ENCODE data around the gene UBXN10.
A peak's percentile ranks its signal among the peaks of the same experiment; 100 is the strongest.

Gene UBXN10

DNA sequence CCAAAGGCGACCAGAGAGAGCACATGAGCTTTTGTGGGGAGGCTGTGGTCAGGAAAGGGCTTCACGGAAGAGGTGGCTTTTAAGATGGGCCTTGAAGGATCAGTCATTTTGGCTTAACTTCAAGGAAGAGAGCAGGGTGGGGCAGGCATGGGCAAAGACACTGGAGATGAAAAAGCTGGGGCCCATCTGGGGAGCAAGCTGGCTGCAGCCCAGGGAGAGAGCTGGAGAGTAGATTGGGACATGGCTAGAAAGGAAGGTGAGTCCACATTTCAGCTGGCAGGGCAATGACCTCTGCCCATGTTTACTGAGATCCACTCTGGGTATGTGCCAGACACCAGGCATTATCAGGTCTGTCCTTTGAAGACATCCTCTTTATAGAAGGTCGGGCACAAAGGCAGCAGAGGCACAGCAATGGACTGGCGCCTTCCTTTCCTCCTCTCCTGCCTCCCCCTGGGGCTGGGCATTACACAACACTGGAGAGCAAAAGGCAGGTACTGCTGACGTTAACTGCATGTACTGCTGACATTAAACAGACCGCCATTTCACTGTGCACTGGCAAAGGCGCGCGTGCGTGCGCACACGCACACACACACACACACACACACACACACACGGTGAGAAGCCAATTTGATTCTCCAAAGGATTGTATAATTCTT, 2.2 kb upstream of the UBXN10 start:
- no peak for DNase-seq

DNA sequence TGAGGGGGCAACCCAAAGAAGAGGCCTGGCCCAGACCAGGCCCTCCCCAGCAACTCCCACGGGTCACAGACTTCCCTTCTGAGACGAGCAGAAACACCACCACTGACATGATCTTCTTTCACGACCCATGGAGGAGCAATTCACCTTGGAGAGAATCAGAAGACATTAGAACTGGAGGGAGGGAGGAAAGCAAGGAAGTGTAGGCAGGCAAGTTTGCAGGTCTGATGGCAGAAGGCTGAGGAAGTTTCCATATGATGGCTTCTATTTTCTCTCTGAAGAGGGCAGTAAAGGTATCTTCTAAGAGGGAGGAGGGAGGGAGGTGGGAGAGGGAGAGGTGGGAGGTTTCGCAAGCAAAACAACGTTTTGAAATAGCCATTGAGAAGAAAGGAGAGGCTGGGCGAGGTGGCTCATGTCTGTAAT, 1.4 kb upstream of the UBXN10 start:
- no peak for DNase-seq

DNA sequence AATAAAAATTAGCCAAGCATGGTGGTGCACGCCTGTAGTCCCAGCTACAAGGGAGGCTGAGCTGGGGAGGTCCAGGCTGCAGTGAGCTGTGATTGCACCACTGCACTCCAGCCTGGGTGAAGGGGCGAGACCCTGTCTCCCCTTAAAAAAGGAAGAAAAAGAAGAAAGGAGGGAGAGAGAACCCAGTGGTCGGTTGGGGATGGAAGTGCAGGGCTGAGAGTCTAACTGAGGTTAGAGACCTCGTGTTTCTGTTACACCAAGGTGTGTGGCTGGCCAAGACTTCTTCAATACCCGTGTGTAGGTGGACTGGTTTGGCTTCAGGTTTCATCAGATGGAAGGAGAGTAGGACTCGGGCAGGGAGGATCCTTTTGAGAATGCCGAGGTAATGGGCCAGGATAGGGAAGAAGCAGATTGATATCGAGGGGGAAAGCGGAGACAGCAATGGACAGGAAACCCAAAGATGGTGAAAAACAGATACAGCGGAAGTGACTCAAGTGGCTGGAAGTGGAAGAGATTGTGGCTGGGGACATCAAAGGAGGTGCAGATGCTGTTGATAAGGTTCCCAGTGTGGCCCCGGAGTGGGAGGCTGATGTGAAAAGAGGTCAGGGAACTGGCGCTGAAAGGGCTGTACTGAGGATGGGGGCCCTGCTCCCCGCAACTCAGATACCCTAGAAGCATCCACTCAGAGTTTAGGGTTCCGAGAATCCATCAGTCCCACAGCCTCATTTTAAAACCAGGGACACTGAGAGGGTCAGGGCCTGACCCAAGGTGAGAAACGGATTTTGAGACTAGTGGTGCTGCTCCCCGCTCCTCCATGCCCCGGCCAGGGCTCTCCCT, 681 bp upstream of the UBXN10 start:
- no peak for DNase-seq

DNA sequence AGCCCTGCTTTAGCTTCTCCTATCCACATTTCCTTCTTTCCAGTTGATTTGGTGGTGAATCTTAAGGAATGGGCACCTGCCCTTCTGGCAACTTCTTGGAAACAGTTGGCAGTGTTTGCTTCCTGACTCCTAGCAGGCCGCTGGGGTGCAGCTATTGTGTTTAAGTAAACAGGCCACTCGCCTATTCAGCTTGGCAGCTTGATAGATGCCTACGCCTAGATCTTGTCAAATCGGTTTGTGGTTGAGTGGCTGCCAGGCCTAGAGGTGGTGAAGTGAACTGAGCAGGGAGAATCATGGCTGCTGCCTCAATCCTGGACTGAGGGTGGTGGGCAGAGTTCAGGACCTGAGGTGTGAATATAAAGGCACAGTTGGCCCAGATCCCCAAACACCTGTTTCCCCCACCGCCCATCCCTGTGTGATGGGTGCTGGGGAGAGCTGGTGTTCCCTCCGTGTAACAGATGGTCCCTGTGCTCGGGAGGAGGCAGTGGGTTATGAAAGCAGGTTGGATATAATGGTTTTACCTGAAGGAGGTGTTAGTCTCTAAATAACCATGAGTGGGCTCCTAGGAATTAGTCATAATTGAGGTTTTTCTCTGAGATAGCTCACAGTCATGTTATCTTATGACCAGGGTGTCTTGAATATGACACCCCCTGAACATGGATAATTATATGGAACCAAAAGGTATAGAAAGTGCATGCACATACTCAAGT, 1.4 kb downstream of the UBXN10 start:
- no peak for DNase-seq

DNA sequence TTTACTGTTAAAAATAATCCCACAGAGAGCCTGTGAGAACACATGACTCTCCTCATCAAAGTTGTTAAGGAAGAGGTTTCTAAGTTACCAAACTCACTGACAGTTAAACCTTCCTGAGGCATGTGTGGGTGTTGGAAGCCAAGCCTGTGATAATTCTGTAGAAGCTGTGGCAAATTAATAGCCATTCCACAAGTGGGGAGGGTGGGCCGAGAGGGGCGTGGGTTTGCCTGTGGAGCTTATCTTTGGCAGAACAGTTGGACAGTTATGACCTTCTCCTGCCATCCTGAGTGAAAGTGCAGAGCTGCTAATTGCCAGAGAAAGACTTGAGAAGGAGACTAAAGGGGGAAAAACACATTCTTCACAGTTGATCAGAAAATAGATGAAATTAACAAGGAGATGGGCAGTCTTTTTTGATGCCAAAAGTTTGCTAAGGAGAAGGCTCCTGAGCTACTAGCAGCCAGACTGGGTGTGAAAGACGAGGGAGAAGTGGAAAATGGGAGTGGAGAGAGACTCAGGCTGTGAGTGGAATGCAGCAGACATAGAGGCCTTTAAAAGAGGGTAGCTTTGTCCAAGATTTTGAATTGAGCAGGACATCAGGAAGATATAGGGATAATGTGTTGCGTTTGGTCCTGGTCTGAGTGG, 2.0 kb downstream of the UBXN10 start:
- DNase-seq, result peak in 1 of 4 experiments; percentile 36

DNA sequence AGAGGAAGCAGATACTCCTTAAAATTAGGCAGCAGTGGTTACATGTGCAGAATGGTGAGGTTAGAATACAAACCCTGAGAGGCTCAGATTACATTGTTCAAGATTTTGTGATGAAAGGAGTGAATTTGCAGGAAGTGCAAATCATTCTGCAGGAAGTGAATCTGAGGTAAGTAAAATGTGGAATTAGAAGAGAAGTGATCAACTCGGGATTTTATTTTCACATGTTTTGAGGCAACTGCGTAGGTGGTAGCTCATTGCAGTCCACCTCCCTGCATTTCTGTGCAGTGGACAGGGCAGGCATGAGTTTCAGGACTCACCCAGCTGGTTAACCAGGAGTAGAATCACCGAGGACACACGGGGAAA, 2.5 kb downstream of the UBXN10 start:
- DNase-seq, result peak in 1 of 4 experiments; percentile 33

DNA sequence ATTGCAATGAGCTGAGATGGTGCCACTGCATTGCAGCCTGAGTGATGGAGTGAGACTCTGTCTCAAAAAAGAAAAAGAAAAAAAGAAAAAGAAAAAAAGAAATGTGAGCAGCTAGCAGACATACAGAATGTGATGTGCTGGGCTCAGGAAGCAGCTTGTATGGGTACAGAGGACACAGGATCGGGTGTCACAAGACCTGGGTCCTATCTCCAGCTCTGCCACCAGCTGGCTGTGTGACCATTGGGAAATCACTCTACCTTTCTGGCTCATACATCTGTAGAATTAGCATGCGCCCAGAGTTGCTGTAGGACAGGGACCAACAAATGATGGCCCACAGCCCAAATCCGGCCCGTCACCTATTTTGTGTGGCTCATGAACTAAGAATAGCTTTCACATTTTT, 3.8 kb downstream of the UBXN10 start:
- DNase-seq, result no peak

DNA sequence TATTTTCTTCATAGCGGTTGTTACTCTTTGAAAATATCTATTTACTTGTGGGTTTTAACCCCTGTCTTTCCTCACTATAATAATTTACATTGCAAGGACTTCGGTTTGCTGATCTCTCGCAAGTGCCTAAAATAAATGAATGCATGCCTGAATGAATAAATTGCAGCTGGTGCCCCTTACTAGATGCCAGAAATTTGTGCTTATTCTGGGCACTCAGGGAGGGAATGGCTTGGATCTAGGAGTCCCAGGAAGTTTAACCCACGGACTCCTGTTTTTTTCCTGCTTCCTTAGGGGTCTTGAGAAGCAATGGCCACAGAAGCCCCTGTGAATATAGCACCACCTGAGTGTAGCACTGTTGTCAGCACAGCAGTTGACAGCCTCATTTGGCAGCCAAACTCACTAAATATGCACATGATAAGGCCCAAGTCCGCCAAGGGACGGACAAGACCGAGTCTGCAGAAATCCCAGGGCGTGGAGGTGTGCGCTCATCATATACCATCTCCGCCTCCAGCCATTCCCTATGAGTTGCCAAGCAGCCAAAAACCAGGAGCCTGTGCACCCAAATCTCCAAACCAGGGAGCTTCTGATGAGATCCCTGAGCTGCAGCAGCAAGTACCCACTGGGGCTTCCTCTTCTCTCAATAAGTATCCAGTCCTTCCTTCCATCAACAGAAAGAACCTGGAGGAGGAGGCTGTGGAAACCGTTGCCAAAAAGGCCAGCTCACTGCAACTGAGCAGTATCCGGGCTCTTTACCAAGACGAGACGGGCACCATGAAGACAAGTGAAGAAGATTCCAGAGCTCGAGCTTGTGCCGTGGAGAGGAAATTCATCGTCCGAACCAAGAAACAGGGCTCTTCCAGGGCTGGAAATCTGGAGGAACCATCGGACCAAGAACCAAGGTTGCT, 4.6 kb downstream of the UBXN10 start:
- no peak for DNase-seq

DNA sequence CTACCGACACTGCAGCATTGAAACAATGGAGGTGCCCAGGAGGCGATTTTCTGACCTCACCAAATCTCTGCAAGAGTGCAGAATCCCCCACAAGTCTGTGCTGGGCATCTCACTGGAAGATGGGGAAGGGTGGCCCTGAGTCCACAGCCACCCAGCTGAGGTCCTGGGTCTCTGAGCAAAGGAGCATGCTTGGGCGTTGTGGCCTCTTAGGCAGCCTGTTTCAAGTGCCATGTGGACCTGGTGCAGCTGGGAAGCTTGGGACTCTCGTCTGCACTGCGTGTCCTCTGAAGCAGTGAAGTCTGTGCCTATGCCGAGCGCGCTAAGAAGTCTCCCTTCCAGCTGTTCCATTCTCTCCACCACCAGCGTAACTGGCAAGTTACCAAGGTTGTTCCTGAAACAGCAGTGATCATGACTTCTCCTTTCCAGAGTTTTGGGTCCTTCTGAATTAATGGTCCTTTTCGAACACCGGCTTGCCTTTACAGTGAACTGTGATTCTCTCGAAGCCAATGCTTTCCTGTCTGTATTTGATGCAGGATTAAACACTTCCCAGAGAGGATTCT, 5.5 kb downstream of the UBXN10 start:
- DNase-seq, result peak in 2 of 4 experiments; percentile 22 to 49

DNA sequence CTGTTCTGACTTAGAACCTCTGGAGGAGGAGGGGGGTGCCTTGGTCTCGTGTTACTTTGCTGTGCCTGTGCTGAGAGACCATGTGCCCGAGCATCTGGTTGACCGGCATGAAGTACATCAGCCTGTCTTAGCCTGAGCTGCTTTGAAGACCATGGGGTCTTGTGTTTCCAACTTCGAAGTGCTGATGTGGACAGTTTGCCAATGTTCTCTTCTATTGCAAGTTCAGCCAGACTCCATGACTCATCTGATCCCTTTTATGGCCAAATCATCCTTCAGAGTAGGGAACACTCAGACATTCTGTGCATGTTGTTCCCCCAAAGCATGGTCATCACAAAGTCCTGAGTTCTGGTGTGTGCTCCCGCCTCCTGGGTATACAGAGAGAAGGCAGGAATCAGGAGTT, 6.5 kb downstream of the UBXN10 start:
- DNase-seq, result peak in 2 of 4 experiments; percentile 27 to 38

DNA sequence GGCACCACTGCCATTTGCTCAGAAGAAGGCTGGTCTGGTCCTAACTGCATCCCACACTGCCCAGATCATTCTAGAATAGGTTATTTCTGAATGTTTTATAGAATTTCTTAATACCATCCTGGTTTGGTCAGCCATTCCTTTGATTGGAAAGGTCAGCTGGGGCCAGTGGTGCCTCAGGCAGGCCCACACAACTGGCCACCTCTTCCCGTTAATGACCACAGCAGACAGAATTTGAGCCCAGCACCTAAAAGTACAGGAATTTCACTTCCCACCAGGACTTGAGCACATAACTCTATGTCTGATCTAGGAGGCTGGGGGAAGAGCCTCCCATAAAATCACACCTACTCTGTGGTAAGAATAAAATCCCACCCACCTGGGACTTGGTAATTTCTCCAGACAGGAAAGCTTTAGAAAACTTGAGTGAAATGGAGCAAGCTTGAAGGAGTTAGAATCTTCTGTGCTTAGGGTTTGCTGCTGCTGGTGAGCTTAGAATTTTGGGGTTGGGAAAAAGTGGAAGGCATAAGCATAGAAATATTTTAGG, 7.0 kb downstream of the UBXN10 start:
- DNase-seq, result no peak

DNA sequence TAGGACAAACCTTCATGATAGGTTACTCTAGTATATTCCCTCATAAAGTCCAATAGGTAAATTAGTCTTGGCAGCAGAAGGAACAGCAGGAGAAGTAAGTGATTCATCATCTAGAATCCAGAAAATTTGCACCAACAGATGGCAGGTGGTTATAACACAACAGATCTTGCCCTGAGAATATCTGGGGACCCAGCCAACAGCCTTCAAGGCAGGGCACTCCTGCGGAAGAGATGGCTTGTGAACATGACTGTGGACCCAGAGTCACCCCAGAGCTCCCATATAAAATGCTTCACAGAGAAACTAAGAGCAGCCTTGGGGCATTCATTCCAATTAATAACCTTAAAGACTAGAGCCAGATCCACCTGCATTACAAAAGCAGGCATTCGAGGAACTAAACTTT, 8.3 kb downstream of the UBXN10 start:
- no peak for DNase-seq

DNA sequence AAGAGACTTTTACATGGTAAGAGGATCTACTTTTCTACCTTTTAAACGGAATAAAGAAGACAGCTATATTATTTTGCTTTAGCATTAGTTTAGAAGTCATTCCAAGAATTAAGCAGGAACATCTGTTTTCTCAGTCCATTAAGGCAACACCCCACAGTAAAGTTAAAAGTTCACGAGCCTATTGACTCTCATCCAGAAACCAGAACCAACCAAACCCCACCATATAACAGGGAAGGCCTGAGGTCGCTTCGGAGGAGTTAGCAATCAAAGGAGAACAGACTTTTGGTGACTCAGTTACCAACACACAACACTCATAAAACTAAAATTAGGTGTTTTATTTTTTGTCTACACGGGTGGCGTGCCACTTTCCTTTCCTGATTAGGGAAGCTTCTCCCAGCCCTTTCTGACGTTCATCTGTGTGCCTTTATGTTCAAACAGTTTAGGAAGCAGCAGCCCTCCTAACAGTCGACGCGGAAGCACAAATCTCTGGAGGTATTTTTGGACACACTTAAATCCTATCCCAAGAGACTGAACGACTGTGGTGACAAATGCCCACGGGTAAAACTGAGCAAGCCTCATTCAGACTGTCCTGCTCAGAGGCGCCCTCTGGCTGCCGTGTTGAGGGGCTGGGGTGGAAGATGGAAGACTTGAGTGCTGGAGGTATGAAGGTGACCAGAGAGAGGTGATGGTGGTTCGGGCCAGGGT, 9.0 kb downstream of the UBXN10 start:
- peak; percentile 67 to 85 (median 82) for DNase-seq

DNA sequence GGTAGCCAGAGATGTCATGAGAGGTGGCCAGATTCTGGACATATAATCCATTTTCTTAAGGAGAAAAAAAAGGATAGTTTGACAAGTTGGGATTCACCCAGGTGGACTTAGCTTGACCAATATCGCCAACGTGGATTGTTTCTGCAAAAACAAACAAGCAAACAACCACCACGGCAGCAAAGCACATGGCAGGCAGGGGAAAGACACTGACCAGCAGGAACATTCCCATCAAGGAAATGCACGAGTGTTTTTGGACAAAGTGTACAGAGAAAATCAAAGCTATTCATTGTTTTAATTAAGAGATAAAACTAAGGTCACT, 9.5 kb downstream of the UBXN10 start:
- no peak for DNase-seq

DNA sequence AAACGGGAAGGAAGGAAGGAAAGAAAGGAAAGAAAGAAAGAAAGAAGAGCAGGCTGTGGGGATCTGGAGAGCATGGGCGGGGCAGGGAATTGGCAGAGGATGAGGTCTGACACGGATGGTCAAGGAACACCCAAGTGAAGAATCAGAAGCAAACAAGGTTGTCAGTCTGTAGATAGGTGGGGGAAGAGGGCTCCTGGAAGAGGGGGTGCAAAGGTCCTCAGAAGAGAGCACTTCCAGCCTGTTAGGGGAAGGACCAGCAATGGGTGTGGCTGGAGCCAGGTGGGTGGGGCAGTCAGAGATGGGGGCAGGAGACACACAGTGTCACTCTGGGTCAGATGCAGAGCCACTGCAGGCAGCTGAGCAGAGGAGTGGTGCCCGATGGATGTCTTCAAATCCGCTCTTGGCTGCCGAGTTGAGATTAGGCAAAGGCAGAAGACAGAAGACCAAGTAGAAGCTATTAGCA, 11.5 kb downstream of the UBXN10 start:
- no peak for DNase-seq

DNA sequence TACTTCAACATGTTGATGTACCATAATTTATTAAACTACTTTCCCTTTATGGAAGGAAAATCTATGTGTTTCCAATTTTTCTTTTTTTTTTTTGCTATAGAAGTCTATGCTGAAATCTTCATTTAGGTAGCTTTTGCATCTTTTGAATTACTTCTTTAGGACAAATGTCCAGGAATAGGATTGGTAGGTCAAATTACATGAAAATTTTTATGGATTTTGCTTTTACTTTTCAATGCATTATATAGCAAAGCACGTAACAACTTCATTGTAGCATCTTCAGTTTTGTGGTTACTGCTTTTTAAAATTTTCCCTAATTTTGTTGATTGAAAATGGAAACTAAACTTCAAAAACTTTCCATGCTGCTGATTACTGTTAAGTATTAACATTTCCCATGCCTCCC, 12.4 kb downstream of the UBXN10 start:
- no peak for DNase-seq

DNA sequence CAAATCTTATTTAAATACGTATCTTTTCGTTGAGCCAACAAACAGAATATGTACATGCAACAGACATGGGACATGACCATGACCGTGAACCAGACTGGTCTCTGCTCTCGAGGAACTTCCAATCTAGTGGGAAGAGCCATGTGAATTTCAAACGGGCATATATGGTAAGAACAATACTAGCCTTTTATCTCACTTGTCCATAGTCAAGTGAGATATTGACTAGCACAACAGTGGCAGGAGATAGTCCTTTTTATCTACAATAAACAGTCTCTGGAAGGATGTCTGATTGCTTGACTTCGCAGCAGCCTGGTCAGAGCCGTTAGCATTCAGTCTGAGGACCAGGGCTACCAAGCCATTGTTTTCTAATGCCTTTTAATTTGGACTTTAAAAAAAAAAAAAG, 13.0 kb downstream of the UBXN10 start:
- no peak for DNase-seq

DNA sequence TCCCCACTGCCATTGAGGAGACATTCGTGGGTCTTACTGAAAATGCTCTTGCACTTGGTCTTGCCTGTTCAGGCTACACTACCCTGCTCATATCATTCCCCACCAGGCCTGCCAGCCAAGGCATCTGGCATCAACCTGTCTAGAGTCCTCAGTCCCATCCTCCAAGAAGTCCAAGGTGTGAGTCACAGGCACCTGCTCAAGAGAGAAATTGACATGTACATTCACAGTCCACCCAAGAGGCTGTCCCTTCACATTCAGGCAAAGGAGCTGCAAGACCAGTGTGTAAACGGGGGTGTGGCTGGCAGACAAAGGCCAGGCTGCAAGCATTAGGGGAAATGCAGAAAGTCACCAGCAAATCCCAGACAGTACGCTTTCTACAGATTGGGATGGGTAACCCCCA, 13.5 kb downstream of the UBXN10 start:
- no peak for DNase-seq

DNA sequence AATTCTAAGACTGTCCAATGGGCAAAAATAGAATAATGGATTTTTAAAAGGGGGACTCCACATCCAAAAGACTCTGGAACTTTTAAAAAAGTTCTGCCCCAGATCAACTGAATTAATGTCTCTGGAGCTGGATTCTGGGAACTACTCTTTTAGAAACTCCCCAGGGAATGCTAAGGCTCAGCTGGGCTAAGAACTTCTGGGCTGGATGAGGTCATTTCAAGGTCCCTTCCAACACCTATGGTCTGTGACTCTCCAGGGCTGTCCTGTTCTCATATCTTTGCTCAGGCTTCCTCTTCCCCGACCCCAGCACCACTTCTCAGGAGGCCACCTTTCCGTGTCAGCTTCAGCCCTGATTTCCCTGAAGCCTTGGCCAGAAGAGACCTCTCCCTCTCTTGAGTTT, 13.9 kb downstream of the UBXN10 start:
- DNase-seq, result no peak

DNA sequence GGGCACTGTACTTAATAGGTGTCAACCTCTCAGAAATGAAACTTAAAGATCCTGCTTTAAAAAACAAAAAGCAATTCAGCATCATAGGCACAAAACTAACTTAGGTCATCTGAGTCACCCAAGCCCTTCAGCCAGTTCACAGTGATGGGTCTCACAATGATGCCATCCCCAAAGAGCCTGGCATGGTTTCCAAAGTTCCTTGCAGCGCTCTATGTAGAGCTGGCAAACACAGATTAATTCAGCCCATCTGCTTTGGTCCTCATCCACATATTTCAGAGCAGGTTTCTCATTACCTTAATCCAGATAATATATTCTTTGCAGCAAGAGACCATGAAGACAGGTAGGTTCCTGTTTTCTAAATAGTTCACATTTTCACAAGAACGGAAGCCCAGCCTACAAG, 15.1 kb downstream of the UBXN10 start:
- DNase-seq, result no peak

DNA sequence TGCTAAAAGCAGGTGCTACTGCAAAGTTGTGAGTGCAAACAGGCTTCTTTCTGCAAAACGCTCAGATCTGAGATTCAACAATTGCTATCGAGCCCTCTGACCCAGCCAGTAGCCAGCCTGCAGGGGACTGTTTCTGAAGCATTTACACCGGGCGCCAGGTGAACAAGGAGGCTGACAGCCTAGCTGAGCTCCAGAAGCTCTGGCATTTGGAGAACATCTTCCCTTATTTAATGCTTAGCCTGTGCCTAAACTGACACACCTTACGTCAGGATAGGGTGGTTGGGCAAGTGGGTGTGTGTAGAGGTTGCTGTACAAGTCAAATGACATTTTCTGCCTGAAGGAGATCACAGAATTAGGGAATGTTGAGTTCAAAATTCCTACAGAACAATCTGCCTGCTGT, 16.3 kb downstream of the UBXN10 start:
- DNase-seq, result no peak

Data from suppressor macrophage (primary cell).